Measurements from ENCODE around the gene TXK. TPM values are rescaled to one million over a fixed set of nuclear protein-coding genes. Genes with fewer than 3 reads are reported as not detected.
"Not testable (repeated sequence)": the region's sequence is repeated elsewhere in the genome, so short reads cannot be mapped to it uniquely, and the experiment has no call there.

Gene TXK
- total RNA-seq (2014; rRNA removed), result 0.51 and 0.92 TPM in 2 replicates
- 0.30 TPM for polyA plus RNA-seq (2012)

DNA sequence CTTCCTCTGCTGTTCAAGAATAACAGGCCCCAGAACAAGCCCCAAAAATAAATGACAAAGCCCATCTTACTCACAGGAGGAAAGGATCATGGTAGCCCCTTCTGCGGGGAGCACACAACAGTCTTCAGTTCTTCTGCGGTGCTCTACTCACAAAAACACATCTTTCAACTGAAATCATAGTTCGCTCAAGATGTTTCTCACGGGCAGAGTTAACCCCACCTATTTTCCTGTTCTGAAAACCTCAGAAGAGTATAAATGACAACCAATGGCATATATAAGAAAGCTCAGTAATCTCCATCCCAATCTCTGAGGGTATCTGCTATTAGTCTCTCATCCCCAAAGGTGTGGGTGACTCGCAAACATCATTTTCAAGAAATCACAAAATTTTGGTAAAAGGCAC, at the start of gene TXK:
Gene TXK, minus strand, starts transcription at position 170 of the 400 bp plus-strand sequence. Its CDS starts 80 bp downstream, at position 90.
- no peak for DNase-seq (ENCODE audit: low read depth)

DNA sequence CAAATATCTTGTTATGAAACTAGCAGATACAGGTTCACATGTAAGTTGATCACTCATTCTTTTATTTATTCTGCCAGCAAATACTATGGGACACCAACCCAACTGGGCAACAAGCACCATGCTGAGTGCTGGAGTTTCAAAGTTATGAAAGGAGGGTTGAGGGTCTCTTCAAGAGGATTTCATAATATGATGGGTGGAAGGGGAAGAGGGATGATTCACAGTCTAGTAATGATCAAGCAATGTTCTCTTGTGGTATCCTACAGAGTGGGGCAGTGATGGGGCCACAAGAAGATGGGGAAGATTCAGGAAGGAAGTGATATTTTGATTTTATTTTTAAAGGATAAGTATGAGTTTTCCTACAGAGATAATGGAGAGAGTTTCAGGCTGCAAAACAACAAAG, 46.2 kb upstream of the TXK start:
- DNase-seq (ENCODE audit: low read depth), result peak; percentile 68

DNA sequence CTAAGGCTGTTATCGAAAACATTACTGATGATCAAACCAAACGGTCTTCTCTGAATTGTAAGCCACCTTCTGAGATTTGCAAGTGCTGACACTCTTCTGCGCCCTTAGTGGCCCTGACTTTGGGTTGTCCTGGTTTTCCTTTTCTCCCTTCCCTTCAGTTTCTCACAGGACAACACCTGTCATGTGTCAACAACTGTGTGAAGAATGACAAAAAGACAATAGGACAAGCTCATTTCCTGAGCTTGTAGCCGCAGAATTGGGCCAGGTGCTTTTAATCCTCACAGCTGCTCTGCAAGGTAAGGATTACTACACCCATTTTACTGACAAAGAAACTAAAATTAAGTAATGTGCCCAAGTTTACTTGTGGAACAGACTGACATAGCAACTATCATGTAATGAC, 44.9 kb upstream of the TXK start:
- DNase-seq (ENCODE audit: low read depth), result peak; percentile 53

DNA sequence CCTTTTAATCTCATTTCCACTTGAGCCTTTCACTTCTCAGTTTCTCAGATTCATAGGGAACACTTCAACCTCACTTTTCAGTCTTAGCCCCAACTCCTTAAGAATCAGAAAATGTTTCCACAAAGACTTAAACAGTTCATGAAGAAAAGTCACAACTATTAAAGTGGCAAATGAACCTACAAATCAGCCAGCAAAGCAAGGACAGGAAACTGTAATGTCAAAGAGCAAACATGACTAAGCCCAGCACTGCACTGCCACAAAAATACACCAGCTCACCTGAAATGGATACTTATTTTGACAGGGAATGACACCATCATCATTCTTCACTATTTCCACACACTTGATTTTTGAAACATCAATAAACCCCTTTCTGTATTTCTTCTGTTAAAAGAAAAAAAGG, 41.8 kb upstream of the TXK start:
- peak; percentile 28 for DNase-seq (ENCODE audit: low read depth)

DNA sequence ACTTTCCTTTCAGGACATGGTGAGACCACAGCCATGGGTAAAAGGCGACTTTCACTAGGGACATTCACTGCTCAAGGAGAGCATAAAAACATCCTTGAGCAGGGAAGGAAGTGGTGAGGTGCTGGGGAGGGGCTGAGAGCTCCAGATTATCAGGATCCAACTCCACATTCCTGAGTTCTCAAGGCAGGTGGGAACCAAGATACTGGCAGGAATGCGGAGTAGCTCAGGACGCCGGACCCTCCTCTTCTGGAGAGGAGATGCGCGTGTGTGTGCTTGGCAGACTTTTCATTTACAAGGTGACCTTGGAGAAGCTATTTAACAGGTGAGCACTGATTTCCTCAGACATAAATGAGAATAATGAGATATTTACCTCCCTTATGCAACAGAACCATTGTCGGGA, 41.3 kb upstream of the TXK start:
- no peak for DNase-seq (ENCODE audit: low read depth)

DNA sequence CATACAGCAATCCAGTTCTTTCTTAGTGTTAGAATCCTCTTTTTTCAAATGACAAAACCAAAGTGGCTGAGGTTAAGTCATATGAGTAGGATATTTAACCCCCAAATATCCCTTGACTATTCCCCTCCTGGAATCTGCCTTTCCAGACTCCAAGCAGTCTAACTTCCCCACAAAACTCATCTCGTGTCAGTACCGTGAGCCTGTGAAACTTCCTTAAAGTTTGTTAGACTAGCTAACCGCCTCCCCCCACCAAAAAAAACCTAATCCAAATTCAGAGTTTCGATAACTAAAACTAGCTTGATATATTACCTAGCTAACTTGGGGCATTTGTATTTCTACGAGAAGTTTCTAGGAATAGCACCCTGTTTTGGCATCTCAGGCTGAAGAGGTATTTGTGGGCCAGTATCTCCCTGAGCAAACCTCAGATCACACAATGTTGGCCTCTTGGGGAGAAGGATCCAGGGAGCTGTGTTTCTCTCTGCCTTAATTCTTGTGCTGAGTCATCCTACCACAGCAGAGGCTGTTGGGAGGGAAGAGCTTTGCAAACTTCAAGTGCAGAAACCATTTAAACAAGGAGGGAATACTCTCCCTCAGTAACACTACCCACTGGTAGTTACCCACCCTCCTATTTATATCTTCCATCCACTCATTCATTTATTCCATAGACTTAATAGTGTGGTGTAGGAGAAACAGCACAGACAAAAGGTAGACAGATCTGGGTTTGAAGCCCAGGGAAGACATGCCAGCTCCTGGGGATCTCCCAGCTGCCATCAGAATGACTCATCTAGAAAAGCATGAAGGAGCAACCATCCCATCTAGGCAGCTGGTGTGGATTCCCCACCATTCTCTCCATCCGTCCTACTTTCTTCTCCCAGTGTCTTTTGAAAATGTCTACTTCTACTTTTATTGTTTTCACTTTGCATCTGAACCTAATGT, 39.3 kb upstream of the TXK start:
- DNase-seq (ENCODE audit: low read depth), result peak; percentile 93

DNA sequence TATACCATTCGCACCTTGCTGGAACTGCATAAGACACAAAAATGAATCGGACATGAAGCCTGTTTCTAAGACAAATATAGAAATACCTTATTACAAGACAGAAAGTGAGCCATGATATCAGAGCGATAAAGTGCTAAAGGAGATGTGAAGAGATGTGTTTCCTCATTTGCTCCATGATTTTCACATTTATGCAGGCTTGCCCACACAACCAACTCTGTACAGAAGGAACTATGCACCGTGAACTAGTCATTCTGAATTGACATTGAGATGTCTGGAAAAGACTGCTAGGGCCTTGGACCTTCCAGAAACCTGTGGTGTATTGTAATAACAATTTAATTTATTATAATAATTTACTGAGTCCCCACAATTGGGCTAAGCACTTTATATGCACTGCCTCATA, 38.6 kb upstream of the TXK start:
- DNase-seq (ENCODE audit: low read depth), result no peak

DNA sequence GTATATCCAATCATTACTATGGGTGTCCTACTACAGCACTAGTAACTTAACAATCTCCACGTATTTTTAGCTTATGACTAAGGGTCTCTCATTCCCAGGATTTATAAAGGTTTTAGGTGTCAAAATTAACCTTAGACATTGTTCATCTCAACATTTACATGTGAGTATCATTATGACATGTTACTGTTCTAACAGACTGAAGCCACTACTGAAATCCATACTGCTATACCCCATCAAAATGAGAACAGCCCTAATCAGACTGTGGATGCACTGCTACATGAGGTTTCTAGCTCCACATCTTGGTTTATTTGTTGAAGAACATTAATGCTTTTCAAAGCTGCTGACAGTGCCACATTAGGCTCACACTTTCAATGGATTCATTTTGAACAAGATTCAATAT, 35.6 kb upstream of the TXK start:
- no peak for DNase-seq (ENCODE audit: low read depth)

DNA sequence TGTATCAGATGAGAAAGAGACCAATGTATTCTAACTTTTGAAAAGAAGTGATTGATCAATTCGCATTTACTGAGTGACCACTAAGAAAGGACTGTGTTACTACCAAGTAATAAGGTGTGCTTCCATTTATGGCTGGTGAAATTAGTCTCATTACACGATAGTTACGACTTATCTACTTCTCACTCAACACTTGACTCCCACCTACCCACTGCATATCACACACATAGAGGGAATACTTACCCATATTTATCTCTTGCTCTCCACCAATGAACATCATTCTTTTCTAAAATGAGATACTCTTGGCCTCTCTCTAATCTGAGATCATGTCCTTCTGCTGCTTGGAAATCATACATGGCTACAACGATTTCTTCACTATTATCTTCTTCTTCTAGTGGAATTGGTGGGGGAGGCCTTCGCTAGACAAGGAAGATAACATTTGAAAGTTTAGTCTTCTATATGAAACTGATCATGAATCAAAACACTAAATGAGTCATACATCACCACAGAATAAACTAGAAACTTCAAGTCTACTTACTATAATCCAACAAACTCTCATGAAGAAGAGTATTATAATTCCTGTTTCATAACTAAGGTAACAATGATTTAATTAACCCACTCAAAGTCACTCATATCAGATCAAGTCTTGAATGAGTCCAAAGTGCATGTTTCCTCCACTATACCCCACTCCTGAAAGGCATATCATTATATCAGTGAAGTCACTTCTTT, 33.7 kb upstream of the TXK start:
- no peak for DNase-seq (ENCODE audit: low read depth)

DNA sequence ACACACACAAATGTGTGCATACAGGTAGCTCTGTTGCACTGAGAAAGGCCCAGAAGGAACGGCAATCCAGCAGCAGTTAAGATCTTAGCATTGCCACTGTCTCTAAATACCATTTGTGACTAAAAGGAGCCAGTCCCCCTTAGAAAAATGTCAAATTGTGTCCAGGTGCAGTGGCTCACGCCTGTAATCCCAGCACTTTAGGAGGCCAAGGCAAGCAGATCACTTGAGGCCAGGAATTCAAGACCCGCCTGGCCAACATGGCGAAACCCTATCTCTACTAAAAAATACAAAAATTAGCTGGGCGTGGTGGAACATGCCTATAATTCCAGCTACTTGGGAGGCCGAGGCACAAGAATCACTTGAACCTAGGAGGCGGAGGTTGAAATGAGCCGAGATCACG, 30.5 kb upstream of the TXK start:
- not testable (repeated sequence) for DNase-seq (ENCODE audit: low read depth)

DNA sequence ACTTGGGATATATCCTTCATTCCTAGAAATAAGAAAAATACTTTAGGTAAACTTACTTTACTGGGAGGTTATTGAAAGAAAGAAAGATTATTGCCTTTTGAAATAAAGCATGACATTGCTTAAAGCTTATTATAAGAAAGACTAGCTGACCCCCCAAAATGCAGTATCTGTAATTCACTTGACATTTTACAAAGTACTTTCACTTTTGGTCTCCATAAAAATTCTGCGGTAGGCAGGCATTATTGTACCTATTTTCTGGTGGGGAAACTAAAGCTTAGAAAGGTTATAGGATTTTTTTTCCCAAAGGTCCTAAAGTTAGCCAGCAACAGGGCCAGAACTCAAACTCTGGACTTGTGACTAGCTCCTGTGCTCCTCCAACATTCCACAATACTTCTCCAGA, 29.7 kb upstream of the TXK start:
- no peak for DNase-seq (ENCODE audit: low read depth)

DNA sequence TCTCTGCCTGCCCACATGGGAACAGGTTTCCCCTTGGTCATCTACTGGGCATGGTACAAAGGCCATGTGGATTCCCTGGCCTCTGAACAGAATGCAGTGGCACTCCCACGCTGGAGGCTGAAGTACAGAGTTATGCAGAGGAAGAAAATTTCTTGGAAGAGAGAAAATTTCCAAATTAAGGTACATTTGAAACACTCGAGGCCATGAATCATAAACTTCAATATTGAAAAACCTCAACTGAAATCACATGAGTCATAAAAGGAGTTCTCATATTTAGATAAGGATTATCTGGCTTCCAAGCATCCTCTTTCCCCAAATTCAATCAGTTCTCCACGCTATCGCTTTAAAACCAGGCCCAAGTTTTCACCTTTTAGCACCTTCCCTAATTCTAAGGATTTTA, 28.1 kb upstream of the TXK start:
- DNase-seq (ENCODE audit: low read depth), result peak; percentile 81

DNA sequence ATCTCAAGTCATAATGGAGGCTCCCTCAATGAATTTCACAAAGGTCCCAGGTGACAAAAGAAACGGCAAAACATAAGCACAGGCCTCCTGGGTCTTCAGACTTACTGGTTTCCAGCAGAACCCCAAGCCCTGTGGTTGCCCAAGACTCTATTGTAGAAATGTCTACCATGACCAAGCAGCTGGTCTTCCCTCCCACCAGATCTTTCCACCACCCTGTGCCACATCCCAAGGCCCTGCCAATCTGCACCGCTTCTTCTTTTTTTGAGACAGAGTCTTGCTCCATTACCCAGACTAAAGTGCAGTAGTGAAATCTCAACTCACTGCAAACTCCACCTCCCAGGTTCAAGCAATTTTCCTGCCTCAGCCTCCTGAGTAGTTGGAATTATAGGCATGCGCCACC, 23.2 kb upstream of the TXK start:
- no peak for DNase-seq (ENCODE audit: low read depth)

DNA sequence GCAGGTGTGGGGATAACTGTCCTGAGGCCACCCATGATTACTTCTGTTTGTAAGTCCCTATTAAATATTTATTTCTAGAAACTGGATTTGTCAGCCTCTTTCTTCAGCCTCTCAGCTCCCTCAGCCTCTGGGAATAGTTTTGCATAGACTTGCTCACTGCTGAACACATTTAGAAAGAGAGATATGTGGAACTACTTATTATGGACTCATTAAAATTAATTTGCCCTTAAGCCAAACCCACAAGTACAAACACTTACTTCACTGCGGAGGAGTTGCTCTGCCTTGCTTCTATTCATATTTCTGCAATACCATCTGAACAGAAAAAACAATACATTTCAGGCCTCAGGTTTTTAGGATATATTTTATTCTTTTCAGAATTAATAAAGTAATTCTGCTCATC, 22.4 kb upstream of the TXK start:
- no peak for DNase-seq (ENCODE audit: low read depth)

DNA sequence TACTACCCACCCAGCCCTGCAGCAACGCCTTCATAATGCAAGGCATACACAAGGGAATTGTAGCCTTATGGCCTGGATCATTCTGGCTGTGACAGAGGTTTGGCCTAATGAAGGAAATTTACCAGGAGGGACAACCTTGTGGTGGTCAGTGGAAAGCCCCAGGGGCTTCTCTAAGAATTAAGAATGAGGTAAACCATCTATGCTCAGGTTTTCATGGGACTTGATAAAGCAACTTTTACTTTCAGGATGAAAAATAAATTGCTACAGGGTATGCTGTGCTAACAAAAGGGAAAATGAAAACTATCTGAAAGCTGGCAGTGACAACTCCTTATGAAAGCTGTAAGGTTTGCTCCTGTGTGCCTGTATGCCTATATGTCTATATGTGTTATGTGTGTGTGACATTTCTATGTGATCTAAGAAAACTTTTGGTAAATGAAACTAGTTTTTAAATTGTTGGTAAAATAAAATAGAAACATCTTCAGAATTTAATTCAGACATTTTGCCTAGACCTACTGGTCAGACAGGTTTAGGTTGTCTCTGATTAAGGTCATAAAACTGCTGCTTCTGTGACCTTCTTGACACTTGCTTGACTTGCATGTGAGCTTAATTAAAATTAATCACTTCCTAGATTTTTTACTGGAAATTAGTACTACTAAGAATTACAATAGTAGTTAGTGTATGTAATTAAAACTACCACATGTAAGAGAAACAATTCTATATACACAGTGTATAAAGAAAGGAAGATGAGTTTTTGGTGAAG, 19.9 kb upstream of the TXK start:
- DNase-seq (ENCODE audit: low read depth), result no peak

DNA sequence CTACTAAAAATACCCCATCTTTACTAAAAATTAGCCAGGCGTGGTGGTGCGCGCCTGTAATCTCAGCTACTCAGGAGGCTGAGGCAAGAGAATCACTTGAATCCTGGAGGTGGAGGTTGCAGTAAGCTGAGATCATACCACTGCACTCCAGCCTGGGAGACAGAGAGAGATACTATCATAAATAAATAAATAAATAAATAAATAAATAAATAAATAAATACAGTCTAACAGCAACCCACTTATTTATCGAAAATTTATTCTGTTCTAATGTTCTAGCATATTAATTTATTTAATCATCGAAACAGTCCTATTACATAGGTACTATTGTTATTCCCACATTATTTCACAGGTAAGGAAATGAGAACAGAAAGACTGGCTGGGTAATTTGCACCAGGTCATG, 18.2 kb upstream of the TXK start:
- DNase-seq (ENCODE audit: low read depth), result no peak

DNA sequence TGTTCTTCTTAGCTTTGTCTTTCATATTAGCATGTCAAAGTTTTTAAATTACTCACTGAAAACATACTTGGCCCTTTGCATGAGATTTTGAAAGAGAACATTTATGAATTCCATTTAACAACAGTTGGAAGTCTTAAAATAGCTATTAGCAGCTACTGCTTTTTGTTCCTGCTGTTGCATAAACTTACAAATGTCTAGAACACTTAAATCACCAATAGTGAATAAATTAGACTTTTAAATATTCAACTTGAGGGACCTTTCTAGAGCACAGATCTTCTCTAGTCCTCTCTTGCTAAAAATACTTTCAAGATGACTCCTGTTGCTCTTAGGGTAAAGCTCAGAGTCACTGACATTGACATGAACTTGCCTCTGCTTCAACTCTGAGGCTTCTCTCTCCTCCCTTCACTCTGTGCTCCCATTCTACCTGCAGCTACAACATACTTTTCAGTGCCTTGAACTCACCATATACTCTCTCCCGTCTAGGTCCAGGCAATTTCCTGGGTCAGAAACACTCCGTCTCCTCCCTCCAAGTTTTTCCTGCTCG, 15.8 kb upstream of the TXK start:
- peak; percentile 14 for DNase-seq (ENCODE audit: low read depth)

DNA sequence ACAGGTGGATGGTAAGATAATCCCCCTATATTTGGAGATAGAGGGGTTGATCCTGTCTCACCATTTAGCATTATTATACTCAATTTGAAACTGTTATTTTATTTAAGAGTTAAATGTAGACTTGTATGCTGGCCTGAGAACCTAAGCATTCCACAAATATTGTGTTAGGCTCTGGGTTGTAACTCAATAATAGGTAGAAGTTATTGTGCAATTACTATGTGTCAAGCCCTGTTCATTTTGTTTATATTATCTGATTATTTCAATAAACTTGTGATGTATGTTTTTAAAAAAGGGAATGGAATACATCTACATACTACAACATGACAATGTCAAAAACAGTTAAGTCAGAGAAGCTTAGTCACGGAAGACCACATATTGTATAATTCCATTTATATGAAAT, 13.6 kb upstream of the TXK start:
- no peak for DNase-seq (ENCODE audit: low read depth)

DNA sequence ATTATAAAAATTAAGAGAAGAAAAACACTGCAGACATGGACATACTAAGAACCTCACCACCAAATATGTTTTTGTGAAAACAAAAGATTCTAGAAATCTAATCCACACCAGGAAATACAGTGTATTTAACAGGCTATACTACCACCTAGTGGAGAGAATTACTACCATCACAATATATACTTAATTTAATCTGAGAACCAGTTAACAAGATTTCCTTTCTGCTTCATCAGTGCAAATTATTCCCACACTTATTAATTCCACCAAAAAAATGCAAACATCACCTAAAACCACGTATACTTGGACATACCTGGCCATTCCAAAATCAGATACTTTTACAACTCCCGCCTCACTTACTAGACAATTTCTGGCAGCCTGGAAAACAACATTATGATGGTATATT, 7.0 kb upstream of the TXK start:
- peak; percentile 39 for DNase-seq (ENCODE audit: low read depth)

DNA sequence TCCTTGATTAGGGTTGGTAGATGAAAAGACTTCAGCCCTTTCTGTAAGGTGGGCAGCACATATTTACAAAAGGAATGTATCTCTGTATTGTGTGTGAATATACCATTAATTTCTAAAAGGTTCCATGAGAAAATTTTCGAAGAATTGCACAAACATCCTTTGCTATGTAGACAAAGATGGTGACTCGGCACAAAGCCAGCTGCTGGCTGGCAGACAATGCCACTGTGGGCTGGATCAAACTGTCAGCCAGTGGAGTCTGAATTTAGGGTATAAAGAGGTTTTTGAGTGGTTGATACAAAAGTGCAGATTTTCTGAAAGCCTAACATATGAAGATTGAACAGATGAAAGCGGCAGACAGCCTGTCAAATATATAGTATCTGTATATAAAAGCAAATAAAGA, 5.6 kb upstream of the TXK start:
- DNase-seq (ENCODE audit: low read depth), result peak; percentile 48

DNA sequence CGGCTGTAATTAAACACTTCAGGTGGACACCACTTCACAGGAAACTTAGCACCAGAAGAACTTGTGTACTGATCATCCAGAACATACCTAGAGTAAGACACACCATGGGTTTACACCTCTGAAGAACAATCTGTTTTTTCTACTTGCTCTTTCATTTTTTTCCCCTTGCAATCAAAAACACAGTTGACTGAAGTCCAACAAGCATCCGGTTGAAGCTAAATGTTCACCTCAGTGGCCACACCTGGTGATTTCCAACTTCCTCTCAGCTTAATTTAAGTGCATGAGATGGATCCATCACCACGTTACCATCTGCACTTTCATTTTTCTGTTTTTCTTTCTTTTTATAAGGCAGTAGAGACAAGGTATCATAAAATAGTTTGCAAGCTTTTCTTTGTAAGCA, 4.9 kb upstream of the TXK start:
- DNase-seq (ENCODE audit: low read depth), result no peak

DNA sequence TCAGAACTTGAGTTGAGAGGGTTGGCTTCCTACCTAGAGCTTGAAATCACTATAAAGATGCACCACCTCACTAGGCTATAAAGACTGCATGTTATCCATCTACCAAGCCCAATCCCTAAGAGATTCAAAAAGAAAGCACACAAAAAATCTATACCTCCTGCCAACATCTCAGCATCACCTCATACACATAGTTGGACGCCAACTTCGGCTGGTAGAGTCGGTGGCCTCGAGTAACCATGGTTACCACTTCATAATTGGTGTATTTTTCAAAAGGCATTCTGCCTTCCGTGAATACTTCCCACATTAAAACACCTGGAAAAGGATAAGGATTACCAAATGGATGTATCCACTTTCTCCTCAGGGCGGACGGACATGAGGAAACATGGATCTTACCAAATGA, 4.5 kb upstream of the TXK start:
- DNase-seq (ENCODE audit: low read depth), result no peak
